ENCODE data around the gene SMIM23. TPM values are rescaled to one million over a fixed set of nuclear protein-coding genes. Genes with fewer than 3 reads are reported as not detected.

SMIM23 gene
- total and polyA plus RNA-seq, 2 of the 4 experiments (the other 2 are of a cell fraction), result not detected

DNA sequence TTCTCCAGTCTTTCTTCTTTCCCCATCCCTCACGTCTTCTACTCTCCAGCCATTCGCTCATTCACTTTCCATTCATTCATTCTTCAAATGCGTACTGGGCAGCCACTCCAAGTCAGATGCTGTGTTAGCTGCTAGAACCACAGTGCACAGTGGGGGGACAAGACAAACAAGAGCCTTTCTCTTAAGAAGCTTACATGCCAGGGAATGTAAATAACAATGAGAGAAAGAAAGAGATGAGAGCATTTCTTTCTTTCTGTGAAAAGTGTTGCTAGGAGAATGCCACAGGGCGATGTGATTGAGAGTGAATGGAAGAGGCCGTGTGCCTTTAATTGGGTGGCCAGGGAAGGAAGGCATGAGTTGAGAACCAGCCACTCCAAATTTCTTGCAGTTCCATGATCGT is 46.3 kb upstream of the SMIM23 start:
- Histone ChIP-seq H3K36me3 (ENCODE audit: control insufficient read depth, insufficient read depth, low read length) (no peaks in the 10 kb centered on the region), H3K23ac (ENCODE audit: low read depth, low read length) (no peak overlapping the region), H2AK9ac (replicated peaks; ENCODE audit: low read depth, low read length, poor library complexity) (no peak overlapping the region), H2BK15ac (ENCODE audit: low read depth, low read length) (no peak overlapping the region), H3K4me2 (ENCODE audit: low read depth, low read length) (no peak overlapping the region), H3K4ac (ENCODE audit: low read depth, low read length) (no peak overlapping the region), H2BK120ac (ENCODE audit: low read depth, low read length) (no peak overlapping the region), H3K4me3 (ENCODE audit: insufficient read depth, low read depth, low read length) (no peak overlapping the region), H3K79me1 (ENCODE audit: low read depth in 1 of 2, low read length in 2 of 2) (no peaks in the 10 kb centered on the region), H3K9ac (ENCODE audit: low read depth, low read length) (no peak overlapping the region), H2AK5ac (ENCODE audit: low read depth, low read length) (no peak overlapping the region), H2BK5ac (ENCODE audit: low read depth, low read length, poor library complexity, severe bottlenecking) (no peak overlapping the region), H3K4me1 (ENCODE audit: control insufficient read depth, insufficient read depth, low read length) (no peaks in the 10 kb centered on the region), H4K8ac (ENCODE audit: low read depth in 2 of 2, low read length in 2 of 2) (no peak overlapping the region), H2BK20ac (ENCODE audit: low read depth, low read length) (no peak overlapping the region), H3K27ac (ENCODE audit: insufficient read depth, low read length) (no peak overlapping the region), H4K20me1 (ENCODE audit: insufficient read depth, low read length) (no peaks in the 10 kb centered on the region), H3K56ac (ENCODE audit: extremely low read depth, insufficient read depth, low read length) (no peak overlapping the region), H3K18ac (ENCODE audit: low read depth, low read length) (no peak overlapping the region), H3K9me3 (ENCODE audit: control insufficient read depth, insufficient read depth, low read length) (no peaks in the 10 kb centered on the region), H4K91ac (ENCODE audit: insufficient read depth, low read depth, low read length) (no peak overlapping the region), H3K27me3 (ENCODE audit: control insufficient read depth, insufficient read depth, low read length) (peaks cover 25% of the 10 kb centered on the region), H4K5ac (ENCODE audit: low read depth, low read length) (no peak overlapping the region), H2AFZ (replicated peaks; ENCODE audit: low read length, poor library complexity) (no peak overlapping the region), H3K14ac (replicated peaks; ENCODE audit: low read depth, low read length) (no peak overlapping the region), H3K9me1 (ENCODE audit: insufficient read depth, low read length) (no peaks in the 10 kb centered on the region)
- dilution Hi-C loops (cut with HindIII; ENCODE audit: low sequenced_read_pairs, unreplicated experiment) (no loop called here), intact Hi-C loops (cut with micrococcal nuclease) (no loop called here), in situ Hi-C loops (cut with MboI; ENCODE audit: low sequenced_read_pairs) (no loop called here)
- TF ChIP-seq RAD21 (IDR thresholded peaks at IDR 0.05; ENCODE audit: low read length), result no peak
- TF ChIP-seq NFE2L2 (IDR thresholded peaks at IDR 0.05; ENCODE audit: low read depth, low read length), result no peak
- TF ChIP-seq CHD1 (IDR thresholded peaks at IDR 0.05; ENCODE audit: low read depth, low read length), result no peak
- TF ChIP-seq BHLHE40 (IDR thresholded peaks at IDR 0.05; ENCODE audit: low read depth, low read length), result no peak
- TF ChIP-seq, protein P1, sequence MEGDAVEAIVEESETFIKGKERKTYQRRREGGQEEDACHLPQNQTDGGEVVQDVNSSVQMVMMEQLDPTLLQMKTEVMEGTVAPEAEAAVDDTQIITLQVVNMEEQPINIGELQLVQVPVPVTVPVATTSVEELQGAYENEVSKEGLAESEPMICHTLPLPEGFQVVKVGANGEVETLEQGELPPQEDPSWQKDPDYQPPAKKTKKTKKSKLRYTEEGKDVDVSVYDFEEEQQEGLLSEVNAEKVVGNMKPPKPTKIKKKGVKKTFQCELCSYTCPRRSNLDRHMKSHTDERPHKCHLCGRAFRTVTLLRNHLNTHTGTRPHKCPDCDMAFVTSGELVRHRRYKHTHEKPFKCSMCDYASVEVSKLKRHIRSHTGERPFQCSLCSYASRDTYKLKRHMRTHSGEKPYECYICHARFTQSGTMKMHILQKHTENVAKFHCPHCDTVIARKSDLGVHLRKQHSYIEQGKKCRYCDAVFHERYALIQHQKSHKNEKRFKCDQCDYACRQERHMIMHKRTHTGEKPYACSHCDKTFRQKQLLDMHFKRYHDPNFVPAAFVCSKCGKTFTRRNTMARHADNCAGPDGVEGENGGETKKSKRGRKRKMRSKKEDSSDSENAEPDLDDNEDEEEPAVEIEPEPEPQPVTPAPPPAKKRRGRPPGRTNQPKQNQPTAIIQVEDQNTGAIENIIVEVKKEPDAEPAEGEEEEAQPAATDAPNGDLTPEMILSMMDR (conservative IDR thresholded peaks at IDR 0.05; ENCODE audit: low read depth, low read length), result no peak
- no peak for TF ChIP-seq POLR2A (IDR thresholded peaks at IDR 0.05; ENCODE audit: low read depth, low read length)
- TF ChIP-seq, protein P2, sequence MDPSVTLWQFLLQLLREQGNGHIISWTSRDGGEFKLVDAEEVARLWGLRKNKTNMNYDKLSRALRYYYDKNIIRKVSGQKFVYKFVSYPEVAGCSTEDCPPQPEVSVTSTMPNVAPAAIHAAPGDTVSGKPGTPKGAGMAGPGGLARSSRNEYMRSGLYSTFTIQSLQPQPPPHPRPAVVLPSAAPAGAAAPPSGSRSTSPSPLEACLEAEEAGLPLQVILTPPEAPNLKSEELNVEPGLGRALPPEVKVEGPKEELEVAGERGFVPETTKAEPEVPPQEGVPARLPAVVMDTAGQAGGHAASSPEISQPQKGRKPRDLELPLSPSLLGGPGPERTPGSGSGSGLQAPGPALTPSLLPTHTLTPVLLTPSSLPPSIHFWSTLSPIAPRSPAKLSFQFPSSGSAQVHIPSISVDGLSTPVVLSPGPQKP (IDR thresholded peaks at IDR 0.05; ENCODE audit: borderline replicate concordance, low read depth, low read length), result no peak
- no peak for TF ChIP-seq MXI1 (IDR thresholded peaks at IDR 0.05; ENCODE audit: borderline replicate concordance, low read depth, low read length)
- TF ChIP-seq RFX5 (IDR thresholded peaks at IDR 0.05; ENCODE audit: low read depth, low read length), result no peak
- no TSS peak for BruUV-seq (replicated peaks)
- CTCF ChIA-PET, result no interaction called here
- no peak for DNase-seq
- ATAC-seq (ENCODE audit: low read depth), result no peak
- POLR2A ChIA-PET (ENCODE audit: unreplicated experiment), result no interaction called here
- 60 to 100% methylated on average over 1 to 2 of the region's 6 CpGs for WGBS, 2 experiments (ENCODE audit: extremely low coverage in 2 of 2, insufficient read length in 1 of 2)
